C1 segment of cervical spinal cord (tissue), 14 donors: ENCODE results near the gene LYPLA2.

ENCODE experiments used
- DNase-seq, 14 donors: peaks; one replicate each; lab custom pipeline; 2025; lab: John Stamatoyannopoulos, UW

LYPLA2 gene

DNA sequence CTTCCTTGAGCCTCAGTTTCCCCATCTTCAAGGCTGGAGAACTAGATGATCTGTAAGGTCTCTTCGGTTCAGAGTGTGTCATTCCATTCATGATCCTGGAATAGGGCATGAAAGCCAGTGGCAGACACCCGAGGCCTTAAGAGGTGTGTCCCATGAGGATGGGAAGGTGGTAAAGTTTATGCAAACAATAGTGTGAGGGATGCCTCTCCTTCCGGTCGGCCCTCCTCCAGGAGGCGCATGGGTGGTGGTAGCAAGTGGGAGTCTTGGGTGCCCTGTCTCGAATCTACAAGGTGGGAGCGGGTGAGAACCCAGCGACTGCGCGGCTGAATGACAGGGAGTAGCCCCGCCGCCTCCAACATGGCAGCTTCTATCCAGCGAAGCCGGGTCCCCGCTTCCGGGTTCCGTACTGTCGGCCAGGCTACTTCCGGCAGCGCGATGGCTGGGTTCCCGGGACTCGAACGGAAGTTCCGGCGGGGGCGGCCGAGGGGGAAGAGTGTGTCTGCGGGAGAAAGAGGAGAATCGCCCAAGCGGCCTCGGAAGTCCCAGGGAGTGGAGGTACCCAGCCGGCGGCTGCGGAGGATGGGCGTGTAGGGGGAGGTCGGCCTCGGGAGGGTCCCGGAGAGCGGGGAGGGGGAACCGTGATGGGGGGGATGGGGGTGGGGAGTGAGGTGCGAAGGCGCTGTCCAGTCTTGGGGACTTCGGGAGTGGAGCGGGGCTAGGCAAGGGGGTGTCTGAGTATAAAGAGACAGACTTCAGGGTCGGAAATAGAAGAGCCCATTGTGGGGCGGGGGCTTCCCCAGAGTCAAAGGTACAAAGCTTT, at the start of gene LYPLA2:
TSS of gene LYPLA2 (plus strand) at position 450 of the 820 bp plus-strand sequence. CDS start 1,538 bp downstream, outside the sequence.
- DNase-seq: peak; percentile 57 to 95 (median 90)

DNA sequence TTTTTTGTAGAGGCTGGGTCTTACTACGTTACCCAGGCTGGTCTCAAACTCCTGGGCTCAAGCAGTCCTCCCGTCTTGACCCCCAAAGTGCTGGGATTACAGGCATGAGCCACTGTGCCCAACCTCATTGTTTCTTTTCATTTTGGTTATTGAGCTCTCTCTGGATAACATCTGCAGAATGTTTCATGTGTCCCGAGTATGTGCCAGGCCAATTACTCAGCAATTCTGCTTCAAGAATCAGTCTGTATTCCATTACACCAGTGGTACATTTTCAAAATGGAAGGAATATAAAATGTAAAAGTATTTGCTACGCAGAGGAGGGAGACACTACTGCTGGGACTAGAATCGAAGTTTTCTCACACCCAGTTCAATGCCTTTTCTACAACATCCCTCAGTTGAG, 49.3 kb upstream of the LYPLA2 start:
- no peak for DNase-seq

DNA sequence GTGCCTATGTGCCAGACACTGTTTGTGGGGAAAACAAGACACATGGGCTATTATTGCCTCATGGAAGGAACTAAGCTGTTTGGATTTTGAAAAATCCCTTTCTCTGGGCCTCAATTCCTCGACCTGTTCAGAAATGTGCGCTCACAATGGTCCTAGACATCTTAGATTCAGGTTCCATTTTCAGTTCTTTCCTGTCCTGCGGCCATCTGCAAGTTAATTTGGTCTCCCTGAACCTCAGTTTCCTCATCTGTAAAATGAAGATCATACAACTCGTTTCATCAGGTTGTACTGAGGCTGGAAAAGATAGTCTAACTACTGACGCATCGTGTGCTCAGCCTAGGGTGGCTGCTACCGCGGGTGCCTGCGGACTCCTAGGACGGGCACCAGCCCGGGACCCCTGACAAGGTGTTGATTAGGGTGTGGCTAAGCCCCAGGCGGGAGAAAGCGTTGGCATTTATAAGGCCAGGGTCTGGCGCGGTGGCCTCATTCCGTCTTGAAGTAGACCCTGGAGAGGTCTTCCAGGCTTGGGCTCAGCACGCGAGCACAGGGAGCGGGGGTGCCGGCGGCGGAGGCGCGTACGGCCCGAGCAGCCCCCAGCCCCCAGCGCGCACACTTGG, 48.2 kb upstream of the LYPLA2 start:
- peak in 2 of 14 donors; percentile 35 to 52 for DNase-seq

DNA sequence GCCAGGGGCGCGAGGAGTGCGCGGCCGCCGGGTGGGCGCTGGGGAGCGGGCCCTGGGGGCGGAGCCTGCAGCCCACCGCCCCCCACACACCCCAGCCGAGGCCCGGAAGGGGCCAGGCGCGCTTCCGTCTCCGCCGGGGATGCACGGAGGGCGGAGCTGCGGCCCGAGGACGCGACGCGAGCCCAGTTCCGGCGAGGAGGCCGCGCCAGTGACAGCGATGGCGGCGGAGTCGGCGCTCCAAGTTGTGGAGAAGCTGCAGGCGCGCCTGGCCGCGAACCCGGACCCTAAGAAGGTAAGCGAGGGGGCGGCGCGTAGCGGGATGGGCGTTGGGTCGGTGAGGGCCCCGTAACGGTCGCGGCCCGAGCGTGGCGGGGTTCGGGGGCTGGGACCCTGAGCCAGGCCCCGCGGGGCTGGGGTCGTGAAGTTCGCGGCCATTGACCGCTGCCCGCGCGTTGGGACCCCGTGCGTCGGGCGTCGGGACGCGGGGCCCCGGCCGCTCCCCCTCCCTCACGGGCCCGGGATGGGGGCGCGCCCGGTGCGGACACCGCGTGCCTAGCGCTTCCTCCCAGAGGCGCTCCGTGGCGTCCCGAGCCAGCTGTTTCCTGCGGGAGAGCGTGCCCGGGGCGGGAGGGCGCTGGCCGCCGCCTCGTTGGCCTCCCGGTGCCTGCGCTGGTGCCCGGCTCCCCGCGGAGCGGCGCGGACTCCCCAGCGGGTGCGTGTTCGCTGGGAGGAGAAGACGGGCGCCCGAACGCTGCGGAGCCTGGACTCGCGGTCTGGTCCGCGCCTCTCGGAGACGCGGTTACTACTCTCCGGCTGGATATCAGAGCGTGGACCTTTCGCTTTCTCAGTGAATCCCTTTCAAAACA, 47.4 kb upstream of the LYPLA2 start, which contains the start of gene ELOA:
TSS of gene ELOA (plus strand) at position 185 of the 866 bp plus-strand sequence. CDS start at position 218, 33 bp downstream.
- DNase-seq: peak; percentile 6 to 80 (median 47)

DNA sequence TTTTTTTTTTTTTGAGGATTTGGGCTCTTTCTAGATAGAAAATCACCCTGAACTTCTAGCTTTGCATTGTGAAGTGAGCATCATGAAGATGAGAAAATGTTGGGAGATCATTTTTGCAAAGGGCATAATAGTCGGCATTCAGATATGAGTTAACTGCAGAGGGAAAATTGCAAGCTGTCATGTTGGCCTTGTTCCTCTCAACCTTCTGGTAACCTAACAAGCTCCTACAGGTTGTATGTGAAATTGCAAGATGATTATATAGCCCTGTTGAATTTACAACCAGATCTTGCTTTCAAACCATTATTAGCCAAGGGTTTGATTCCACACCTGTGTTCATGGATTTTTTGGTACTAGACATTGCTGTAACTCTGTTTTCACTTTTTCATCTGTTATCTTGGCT, 45.4 kb upstream of the LYPLA2 start:
- peak in 1 of 14 donors; percentile 10 for DNase-seq

DNA sequence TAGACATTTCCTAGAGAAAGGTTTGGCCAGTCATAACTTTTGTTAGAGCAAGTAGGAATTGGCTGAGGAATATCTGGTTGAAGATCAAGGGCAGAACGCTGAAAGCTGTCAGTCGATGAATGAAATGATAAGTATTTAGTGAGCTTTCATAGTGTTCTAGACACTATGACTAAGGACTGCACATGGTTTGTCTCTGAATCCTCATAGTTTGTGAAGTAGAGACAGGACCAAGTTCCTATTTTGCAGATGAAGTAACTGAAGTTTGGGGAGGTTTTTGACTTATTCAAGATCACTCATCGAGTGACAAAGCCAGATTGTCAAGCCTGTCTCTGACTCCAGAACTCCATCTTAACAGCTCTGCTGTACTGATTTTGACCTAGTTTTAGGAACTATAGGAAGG, 42.9 kb upstream of the LYPLA2 start:
- DNase-seq: no peak

DNA sequence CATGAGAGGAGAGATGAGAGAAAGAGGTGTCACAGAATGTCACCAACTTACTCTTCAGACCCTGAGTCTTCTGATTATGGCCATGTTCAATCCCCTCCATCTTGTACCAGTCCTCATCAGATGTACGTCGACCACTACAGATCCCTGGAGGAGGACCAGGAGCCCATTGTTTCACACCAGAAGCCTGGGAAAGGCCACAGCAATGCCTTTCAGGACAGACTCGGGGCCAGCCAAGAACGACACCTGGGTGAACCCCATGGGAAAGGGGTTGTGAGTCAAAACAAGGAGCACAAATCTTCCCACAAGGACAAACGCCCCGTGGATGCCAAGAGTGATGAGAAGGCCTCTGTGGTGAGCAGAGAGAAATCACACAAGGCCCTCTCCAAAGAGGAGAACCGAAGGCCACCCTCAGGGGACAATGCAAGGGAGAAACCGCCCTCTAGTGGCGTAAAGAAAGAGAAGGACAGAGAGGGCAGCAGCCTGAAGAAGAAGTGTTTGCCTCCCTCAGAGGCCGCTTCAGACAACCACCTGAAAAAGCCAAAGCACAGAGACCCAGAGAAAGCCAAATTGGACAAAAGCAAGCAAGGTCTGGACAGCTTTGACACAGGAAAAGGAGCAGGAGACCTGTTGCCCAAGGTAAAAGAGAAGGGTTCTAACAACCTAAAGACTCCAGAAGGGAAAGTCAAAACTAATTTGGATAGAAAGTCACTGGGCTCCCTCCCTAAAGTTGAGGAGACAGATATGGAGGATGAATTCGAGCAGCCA, 39.7 kb upstream of the LYPLA2 start:
- peak in 2 of 14 donors; percentile 9 to 17 for DNase-seq

DNA sequence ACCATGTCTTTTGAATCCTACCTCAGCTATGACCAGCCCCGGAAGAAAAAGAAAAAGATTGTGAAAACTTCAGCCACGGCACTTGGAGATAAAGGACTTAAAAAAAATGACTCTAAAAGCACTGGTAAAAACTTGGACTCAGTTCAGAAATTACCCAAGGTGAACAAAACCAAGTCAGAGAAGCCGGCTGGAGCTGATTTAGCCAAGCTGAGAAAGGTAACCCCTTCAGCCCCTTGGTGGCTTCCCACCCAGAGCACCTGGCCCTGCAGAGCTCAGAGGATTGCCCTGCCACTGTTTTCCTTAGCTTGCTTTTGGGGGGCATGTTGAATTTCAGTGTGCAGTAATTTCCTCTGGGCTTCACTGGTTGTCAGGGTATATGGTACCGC, 39.1 kb upstream of the LYPLA2 start:
- no peak for DNase-seq

DNA sequence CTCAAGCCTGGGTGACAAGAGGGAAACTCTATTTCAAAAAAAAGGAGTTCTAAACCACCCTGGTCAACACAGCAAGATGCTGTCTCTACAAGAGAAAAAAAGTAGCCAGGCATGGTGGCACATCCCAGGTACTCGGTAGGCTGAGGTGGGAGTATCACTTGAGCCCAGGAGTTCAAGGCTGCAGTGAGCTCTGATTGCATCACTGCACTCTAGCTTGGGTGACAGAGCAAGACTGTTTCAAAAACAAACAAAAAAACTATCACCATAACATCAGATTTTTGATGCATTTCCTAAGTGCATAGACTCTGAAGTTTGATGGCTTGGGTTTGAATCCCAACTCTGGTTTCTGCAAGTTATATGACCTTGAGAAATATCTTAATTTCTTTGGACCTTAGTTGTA, 38.0 kb upstream of the LYPLA2 start:
- no peak for DNase-seq

DNA sequence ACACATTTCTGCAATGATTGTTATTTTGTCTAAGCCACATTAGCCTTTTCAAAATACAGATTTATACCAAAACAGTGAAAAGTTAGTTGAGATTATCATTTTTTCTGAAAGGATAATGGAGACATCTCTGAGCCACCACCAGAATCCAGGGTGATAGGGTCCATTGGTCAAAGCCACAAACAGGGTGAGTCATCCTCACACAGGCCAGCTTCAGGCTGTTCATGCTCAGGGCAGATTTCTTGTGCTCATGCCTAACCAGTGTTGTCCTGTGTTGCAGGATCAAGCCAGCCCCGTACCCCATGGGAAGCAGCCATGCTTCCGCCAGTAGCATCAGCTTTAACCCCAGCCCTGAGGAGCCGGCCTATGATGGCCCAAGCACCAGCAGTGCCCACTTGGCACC, 34.3 kb upstream of the LYPLA2 start:
- peak in 1 of 14 donors; percentile 21 for DNase-seq

DNA sequence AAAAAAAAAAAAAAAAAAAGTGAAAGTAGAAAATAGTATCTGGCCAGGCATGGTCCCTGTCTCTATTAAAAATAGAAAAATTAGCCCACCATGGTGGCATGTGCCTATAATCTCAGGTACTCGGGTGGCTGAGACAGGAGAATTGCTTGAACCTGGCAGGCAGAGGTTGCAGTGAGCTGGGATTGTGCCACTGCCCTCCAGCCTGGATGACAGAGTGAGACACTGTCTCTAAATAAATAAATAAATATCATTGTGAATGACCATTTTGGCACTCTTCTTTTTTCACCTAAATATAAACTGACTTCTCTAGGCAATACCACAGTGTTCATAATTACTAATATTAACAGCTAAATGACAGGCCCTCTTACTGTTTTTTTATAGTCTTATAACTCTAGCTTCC, 33.1 kb upstream of the LYPLA2 start:
- no peak for DNase-seq

DNA sequence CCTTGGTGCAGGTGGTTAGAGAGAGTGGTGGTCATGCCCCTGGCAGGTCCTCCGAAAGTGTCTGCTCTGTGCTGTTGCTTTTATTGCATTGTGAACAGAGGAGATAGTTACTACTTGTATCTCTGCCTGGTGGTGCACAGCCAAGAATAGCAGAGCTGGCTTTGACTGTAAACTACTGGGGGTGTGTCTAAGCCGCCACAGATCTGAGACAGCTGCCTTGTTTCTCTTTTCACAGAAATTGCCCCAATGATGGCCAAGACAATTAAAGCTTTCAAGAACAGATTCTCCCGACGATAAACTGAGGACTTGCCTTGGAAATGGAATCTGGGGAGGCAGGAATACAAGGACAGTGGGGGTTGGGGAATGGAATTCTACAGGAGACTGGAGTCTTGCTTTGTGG, 31.7 kb upstream of the LYPLA2 start:
- peak in 10 of 14 donors; percentile 14 to 49 (median 28) for DNase-seq

DNA sequence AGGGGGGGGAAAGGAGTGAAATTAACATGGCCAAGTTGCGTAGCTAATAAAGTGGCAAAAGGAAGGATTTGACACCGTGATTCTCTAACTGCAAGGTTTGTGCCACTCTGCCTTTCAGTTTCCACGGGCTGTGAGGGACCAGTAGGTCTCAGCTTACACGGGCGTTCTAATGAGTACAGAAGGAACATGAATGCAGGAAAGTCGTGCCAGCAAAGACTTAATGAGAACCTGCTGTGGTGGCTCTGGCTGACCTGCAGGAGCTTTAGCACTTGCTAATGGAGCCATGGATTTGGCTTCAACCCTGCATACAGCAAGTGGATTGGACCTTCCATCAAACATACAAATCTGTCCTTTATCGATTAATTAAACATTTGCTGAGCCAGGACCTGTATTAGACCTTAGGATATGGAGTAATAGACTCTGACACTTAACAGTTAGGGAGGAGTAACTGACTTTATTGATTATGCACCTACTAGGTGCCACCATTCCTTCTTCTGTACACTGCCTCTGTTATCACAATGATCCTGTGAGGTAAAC, 27.8 kb upstream of the LYPLA2 start:
- DNase-seq: no peak

DNA sequence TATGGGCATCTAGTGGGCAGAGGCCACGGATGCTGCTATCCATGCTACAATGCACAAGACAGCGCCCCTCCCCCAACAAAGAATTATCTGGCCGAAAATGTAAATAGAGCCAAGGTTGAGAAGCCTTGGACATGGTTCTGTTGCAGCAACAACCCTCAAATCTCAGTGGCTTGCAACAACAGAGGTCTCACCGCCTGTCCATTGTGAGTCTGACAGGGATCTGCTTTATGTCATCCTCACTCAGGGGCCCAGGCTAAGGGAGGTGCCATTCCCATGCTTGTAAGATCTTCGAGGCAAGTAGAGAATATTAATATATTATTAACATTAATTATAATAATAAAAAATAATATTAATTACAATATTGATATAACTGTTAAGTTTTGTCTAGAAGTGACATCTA, 22.2 kb upstream of the LYPLA2 start:
- DNase-seq: no peak

DNA sequence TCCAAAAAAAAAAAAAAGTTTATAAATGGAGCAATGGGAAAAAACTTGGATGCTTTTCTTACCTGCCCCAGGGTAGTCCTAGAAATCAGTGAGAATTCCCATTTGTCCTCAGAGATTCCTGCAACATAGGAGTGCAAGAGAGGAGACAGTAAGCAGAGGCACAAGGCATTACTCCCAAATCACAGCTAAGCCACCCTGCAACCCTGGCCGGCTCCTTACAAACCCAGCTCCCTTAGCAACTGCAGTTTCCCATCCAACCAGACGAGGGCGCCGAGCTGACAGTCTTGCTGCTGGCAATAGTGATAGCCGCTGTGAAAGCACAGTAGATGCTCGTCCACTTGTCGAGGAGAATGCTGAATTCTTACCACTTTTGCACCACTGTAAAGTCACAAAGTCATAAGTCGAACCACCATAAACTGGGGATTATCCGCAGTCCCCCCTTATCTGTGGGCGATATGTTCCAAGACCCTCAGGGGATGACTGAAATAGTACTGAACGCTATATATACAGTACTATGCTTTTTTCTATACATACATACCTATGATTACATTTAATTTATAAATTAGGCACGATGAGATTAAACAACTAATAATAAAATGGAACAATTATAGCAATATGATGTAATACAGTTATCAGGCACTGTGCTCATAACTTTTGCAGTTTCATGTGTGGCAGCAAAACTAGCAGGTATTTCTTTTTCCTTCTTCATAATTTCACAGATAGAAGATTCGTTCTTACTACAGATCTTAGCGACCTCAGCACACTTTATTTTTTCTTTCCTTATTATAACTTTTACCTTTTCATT, 18.7 kb upstream of the LYPLA2 start:
- peak in 12 of 14 donors; percentile 29 to 80 (median 50) for DNase-seq

DNA sequence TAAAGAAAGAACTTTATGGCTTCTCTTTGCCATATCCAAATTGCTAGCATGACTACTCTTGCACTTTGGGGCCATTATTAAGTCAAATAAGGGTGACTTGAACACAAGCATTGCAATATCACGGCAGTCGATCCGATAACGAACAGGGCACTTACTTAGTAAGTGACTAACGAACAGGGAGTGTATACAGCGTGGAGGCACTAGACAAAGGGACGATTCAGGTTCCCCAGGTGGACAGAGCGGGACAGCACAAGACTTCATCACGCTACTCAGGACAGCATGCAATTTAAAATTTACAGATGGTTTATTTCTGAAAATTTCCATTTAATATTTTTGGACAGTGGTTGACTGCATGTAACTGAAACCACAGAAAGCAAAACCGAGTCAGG, 18.1 kb upstream of the LYPLA2 start:
- no peak for DNase-seq

DNA sequence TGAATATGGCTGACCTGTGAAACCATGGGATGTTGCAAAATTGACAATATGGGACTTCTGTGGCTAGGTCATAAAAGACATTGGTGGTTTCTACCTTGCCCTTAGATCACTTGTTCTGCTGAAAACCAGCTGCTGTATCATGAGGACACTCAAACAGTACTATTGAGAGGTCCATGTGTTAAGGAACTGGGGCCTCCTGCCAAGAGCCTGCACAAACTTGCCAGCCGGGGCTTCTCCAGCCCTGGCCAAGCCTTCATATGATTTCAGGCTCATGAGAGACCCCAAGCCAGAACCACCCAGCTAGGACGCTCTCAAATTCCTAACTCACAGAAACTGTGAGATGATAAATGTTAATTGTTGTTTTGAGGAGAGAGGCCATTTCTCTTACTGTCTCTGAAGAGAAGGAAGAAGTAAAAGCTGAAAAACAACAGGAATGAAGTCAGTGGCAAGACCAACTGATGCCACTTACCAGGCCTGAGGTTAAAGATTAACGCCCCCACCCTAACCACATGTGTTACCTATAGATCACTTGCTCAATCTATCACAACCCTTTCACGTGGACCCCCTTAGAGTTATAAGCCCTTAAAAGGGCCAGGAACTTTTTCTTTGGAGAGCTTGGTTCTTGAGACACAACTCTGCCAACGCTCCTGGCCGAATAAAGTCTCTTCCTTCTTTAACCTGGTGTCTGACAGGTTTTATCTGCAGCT, 16.6 kb upstream of the LYPLA2 start:
- DNase-seq: no peak

DNA sequence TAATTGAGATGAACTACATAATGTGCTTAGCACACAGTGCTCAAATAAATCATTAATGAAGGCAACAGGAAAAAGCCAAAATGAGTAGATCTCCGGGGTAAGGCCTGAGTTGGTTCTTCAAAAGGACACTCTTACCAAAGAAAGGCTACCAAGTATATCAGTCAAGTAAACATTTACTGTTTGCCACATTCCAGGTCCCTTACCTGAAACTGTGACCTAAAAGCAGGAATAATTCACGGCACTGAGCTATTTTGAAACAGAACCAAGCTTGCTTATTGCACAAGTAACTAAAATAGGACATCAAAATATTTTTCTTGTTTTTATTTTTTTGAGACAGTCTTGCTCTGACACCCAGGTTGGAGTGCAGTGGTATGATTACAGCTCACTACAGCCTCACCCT, 14.7 kb upstream of the LYPLA2 start:
- no peak for DNase-seq
